GM19025 (cell line): ENCODE measurements around the gene PEX5L.
"Not testable (repeated sequence)": the region's sequence is repeated elsewhere in the genome, so short reads cannot be mapped to it uniquely, and the experiment has no call there.

Experiments used
- ATAC-seq: cut with Tn5 transposase; IDR thresholded peaks from one replicate; pipeline ENCODE4 v1.9.1; 2021; ENCODE audit warnings: mild to moderate bottlenecking, low read depth, moderate library complexity; ENCODE audit not compliant: unreplicated experiment

The PEX5L gene, protein sequence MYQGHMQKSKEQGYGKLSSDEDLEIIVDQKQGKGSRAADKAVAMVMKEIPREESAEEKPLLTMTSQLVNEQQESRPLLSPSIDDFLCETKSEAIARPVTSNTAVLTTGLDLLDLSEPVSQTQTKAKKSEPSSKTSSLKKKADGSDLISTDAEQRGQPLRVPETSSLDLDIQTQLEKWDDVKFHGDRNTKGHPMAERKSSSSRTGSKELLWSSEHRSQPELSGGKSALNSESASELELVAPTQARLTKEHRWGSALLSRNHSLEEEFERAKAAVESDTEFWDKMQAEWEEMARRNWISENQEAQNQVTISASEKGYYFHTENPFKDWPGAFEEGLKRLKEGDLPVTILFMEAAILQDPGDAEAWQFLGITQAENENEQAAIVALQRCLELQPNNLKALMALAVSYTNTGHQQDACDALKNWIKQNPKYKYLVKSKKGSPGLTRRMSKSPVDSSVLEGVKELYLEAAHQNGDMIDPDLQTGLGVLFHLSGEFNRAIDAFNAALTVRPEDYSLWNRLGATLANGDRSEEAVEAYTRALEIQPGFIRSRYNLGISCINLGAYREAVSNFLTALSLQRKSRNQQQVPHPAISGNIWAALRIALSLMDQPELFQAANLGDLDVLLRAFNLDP

GRCh38 chr3:180036671-180037455 lies at the start of gene PEX5L:
PEX5L (minus strand) TSS chr3:180036937; CDS start chr3:180036599, 338 bp downstream.
- peak; percentile 78 for ATAC-seq

DNA sequence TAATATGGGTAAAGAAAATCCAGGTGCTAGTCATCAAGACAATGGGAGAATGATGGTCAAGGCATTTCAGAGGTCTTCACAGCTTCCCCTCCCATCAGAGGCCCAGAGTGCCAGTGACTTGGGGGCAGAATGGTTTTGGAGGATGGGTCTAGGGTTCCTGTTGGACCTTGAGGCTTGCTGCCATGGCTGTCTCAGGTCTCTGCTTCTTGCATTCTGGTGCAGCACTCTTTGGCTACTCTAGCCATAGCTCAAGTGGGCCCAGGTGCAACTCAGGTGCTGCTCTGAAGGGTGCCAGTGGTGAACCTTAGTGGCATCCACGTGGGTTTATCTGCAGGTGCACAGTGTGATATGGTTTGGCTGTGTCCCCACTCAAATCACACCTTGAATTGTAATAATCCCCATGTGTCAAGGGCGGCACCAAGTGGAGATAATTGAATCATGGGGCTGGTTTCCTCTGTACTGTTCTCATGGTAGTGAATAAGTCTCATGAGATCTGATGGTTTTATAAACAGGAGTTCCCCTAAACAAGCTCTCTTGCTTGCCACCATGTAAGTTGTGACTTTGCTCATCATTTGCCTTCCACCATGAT lies 48.5 kb upstream of the PEX5L start:
- no peak for ATAC-seq

DNA sequence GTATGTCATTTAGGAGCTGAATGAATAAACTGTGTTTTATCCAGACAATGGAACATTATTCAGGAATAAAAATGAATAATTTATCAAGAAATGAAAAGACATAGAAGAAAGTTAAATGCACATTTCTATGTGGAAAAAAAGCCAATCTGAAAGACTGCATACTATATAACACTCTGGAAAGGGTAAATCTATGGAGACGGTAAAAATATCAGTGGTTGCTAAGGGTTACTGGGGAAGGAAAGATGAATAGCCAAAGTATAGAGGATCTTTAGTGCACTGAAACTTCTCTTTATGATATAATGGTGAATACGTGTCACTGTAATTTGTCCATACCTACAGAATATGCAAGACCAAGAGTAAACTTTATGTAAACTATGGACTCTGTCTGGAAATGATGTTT lies 46.0 kb upstream of the PEX5L start:
- ATAC-seq = no peak

DNA sequence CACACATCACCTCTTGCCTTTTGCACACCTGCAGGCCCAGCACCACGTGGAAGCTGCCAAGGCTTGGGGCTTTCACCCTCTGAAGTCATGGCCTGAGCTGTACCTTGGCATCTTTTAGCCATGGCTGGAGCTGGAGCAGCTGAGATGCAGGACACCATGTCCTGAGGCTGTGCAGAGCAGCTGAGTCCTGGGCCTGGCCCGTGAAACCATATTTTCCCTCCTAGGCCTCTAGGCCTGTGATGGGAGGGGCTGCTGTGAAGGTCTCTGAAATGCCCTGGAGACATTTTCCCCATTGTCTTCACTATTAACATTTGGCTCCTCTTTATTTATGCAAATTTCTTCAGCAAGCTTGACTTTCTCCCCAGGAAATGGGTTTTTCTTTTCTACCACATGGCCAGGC lies 41.9 kb upstream of the PEX5L start:
- ATAC-seq = no peak

- ATAC-seq = no peak
These were observed 36.8 kb upstream of the PEX5L start for GRCh38 chr3:180073561-180073960.

GRCh38 chr3:180072786-180073185 lies 36.0 kb upstream of the PEX5L start:
- no peak for ATAC-seq

- ATAC-seq = no peak
These were observed 34.2 kb upstream of the PEX5L start for GRCh38 chr3:180070925-180071324.

GRCh38 chr3:180068023-180068422 lies 31.3 kb upstream of the PEX5L start:
- no peak for ATAC-seq

GRCh38 chr3:180066598-180066997 lies 29.9 kb upstream of the PEX5L start:
- no peak for ATAC-seq

GRCh38 chr3:180063783-180064182 lies 27.0 kb upstream of the PEX5L start:
- no peak for ATAC-seq

GRCh38 chr3:180062771-180063170 lies 26.0 kb upstream of the PEX5L start:
- no peak for ATAC-seq

DNA sequence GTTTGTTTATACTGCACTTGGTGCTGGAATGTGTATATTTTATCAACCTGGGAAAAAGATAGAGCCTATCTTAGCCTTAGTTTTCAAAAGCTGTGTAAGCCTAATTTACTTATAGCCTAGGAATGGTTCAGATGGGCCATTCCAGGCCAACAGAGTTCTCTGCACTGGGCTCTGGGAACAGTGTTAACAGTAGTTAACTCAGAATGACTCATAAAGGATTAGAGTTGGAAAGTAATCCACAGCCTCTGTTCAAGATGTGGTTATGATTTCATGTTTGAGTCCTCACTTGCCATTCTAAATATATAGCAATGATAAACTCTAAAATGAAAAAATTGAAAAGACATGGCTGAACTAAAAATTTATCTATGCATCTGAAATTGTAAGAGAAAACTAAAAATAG lies 22.6 kb upstream of the PEX5L start:
- no peak for ATAC-seq

DNA sequence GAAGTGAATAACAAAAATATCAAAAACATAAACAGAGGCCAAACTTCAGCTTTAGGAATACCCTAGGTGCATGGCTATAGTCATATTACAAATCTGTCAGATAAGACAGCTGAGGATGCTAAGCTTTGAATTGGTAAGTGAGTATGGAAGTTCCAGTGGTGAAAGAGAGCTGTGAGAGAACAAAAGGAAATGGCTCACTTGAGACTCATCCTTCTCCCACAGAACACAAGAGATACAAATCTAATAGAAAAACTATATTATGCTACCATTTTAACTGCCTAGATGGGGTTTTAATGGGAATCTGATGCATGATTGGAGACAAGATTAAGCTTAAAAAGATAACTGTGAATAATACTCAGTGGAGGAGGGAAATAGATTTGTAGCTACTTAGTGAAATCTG lies 21.5 kb upstream of the PEX5L start:
- ATAC-seq = no peak

DNA sequence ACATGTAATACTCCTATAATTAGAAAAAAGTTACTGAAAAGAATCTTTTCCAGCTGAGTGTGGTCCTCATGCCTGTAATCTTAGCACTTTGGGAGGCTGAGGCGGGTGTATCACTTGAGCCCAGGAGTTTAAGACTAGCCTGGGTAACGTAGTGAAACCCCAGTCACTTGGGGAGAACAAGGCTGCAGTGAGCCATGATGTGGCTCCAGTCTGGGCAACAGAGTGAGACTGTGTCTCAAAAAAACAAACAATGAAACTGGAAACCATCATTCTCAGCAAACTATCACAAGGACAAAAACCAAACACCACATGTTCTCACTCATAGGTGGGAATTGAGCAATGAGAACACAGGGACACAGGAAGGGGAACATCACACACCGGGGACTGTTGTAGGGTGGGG lies 18.9 kb upstream of the PEX5L start:
- ATAC-seq = not testable (repeated sequence)

- ATAC-seq = no peak
These were observed 12.7 kb upstream of the PEX5L start for GRCh38 chr3:180049391-180049790.

- ATAC-seq = no peak
These were observed 12.1 kb upstream of the PEX5L start for GRCh38 chr3:180048840-180049239.

- peak; percentile 58 for ATAC-seq
These were observed 11.4 kb upstream of the PEX5L start for GRCh38 chr3:180048103-180048502.

DNA sequence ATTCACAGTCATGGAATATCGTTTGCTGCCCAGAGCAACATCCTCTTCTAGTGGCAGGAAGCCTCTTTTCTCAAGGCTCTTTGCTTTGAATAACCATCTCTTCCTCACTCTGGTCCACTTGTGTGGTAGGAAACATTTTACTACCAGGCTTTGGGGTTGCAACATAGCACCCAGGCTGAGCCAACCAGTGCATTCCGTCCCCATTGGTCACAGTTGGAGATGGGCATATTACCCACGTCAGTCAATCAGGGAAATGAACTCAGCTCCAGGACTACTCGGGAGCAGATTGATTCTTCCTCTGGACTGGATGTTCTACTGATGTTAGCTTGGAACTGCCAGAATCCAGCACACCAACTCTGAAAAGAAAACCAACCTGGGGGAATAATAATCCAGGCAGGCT lies 4.2 kb upstream of the PEX5L start:
- ATAC-seq = no peak

DNA sequence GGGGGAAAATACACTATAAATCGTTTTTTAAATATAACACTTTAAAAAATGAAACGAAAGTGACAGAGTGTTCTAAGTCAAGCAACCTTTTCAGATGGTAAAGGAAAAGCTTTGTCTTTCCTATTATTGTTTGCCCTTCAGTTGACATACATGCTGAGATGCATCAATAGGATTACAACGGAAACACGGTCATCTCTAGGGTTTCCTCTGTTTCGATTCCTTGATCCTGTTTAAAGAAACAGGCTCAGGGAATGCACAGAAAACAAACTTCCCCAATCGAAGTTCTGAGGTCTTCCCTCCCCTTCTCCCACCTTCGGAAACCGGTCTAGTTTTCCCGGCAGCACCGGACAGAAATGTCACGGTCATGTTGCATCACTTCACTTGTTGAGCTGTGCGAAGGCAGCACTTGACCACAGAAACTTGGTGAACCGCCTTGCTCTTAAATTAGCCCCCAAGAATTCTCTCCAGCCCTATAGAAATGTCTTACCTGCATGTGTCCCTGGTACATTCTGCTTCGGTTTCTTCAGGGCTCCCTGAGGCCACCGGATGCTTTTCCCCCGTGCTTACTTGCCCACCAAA lies 556 bp downstream of the PEX5L start:
- ATAC-seq = peak; percentile 32

GRCh38 chr3:180026997-180027396 lies 9.7 kb downstream of the PEX5L start:
- ATAC-seq = no peak

DNA sequence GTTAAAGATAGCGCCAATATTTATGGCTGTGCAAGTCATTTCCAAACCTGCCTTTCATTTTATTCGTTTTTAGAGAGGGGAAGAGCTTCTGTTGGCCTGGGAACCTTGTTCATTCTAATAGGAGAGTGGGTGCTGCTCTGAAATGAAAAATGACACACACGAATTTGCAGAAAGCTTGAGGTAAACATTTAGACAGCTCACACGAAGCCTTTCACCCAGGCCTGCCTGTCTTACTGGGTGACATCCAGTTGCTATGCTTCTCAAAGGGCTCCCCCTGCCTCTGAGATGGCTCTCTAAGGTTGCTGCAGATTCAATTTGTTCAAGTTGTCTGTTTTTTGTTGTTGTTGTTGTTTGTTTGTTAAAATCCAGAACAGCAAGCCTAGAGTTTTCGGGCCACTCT lies 18.2 kb downstream of the PEX5L start:
- ATAC-seq = peak; percentile 57
